IPS-NIHi7 (cell line): ENCODE measurements around the gene FOXP1.

Source experiments
- DNase-seq: peaks from one replicate; pipeline ENCODE4 v3.0.0; 2012; ENCODE audit warnings: mixed read lengths; ENCODE audit errors: extremely low spot score

FOXP1 gene

GRCh38 chr3:71241246-71241901 is 342.2 kb downstream of the FOXP1 start:
- no peak for DNase-seq

GRCh38 chr3:71240034-71240433 is 343.5 kb downstream of the FOXP1 start:
- no peak for DNase-seq

- DNase-seq, result no peak
Measured at GRCh38 chr3:71238355-71238757, 345.2 kb downstream of the FOXP1 start.

GRCh38 chr3:71237672-71238071 is 345.9 kb downstream of the FOXP1 start:
- DNase-seq, result no peak

- no peak for DNase-seq
Measured at GRCh38 chr3:71235846-71236245, 347.7 kb downstream of the FOXP1 start.

GRCh38 chr3:71232895-71233294 is 350.6 kb downstream of the FOXP1 start:
- no peak for DNase-seq

- DNase-seq, result no peak
Measured at GRCh38 chr3:71232175-71232679, 351.3 kb downstream of the FOXP1 start.

GRCh38 chr3:71231680-71232079 is 351.8 kb downstream of the FOXP1 start:
- no peak for DNase-seq

GRCh38 chr3:71229905-71230657 is 353.4 kb downstream of the FOXP1 start:
- DNase-seq, result no peak

- no peak for DNase-seq
Measured at GRCh38 chr3:71228156-71228866, 355.2 kb downstream of the FOXP1 start.

GRCh38 chr3:71227270-71227661 is 356.3 kb downstream of the FOXP1 start:
- DNase-seq, result no peak

- DNase-seq, result no peak
Measured at GRCh38 chr3:71226565-71227269, 356.8 kb downstream of the FOXP1 start.

GRCh38 chr3:71225951-71226564 is 357.5 kb downstream of the FOXP1 start:
- no peak for DNase-seq

GRCh38 chr3:71225002-71225684 is 358.4 kb downstream of the FOXP1 start:
- DNase-seq, result no peak

GRCh38 chr3:71219744-71220638 is 363.5 kb downstream of the FOXP1 start:
- no peak for DNase-seq

GRCh38 chr3:71218508-71218907 is 365.0 kb downstream of the FOXP1 start:
- no peak for DNase-seq

- DNase-seq, result no peak
Measured at GRCh38 chr3:71217640-71218222, 365.8 kb downstream of the FOXP1 start.

GRCh38 chr3:71215351-71215750 is 368.2 kb downstream of the FOXP1 start:
- DNase-seq, result no peak

- no peak for DNase-seq
Measured at GRCh38 chr3:71214797-71215196, 368.7 kb downstream of the FOXP1 start.
